Stimulated activated CD8-positive, alpha-beta memory T cell treated with anti-CD3 and anti-CD28 coated beads, Interleukin-4, amount 100 ng/mL, for 24 hours (primary cell): ENCODE measurements around the gene DEFB124.
"Not testable (repeated sequence)": the region's sequence is repeated elsewhere in the genome, so short reads cannot be mapped to it uniquely, and the experiment has no call there.

ENCODE experiments used
- DNase-seq: peaks from one replicate; pipeline ENCODE4 v3.0.0-alpha.2; 2020; ENCODE audit warnings: low read depth

Gene DEFB124, protein sequence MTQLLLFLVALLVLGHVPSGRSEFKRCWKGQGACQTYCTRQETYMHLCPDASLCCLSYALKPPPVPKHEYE

DNA sequence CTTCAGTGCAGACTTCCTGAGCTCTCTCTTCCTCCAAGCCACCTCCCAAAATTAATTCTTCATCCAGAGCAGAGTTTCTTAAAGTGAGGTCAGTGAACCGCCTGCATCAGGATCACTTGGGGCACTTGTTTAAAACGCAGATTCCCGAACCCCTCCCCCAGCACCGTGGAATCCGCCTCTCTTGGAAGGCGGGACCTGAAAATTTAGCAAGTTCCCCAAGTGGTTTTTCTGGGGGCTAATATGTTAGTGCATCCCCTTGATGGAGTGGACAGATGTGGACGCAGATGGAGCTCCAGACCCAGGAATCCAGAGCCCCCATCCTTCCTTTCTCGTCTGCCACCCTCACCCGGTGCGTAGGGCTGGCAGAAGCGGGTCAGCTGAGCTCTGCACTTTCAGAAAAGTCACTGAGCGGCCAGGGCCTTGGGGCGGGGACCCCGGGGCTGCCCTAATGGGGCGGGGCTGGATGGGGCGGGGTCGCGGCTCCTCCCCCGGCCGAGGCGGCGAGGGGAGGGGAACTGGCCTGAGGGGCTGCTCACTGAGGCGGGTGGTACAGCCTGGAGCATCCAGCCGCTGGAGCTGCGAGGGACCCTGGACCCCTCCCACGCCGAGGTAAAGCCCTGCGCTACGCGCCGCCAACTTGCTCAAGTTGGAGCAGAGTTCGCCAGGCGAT is at the start of gene DEFB124, which contains the start of gene REM1:
DEFB124 (minus strand) TSS at position 370 of the 670 bp plus-strand sequence. CDS start 2,114 bp downstream, outside the sequence.
REM1 (plus strand) TSS at position 531 of the 670 bp plus-strand sequence. CDS start 1,158 bp downstream, outside the sequence.
- no peak for DNase-seq

DNA sequence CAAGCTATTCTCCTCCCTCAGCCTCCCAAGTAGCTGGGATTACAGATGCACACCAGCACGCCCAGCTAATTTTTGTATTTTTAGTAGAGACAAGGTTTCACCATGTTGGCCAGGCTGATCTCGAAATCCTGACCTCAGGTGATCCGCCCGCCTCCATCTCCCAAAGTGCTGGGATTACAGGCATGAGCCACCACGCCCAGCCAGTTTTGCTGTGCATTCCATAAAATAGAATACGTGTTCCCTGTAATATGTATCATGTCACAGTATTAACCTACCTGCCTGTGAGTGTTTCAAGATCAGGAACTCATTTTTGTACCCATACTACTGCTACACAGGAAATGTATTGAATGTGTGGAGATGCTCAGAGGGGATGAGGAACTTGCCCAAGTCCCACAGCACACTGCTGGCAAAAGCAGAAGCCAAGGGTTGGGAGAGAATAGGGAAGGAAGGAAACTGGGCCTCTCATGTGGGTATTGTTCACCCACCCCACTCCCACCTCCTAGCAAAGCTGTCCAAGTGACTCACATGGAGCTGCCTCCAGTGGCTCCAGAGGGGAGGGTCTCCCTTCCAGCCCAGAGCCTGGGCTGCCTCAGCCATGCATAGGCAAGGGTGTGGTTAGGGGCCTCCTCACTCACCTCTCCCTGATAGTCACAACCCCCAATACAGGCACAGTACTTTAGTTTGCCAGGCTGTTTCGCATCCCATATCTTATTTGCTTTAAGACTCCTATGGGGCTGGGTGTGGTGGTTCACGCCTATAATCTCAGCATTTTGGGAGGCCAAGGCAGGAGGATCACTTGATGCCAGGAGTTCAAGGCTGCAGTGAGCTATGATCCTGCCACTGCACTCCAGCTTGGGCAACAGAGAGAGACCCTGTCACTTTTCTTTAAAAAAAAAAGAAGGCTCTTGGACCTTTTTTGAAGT is 48.7 kb upstream of the DEFB124 start:
- no peak for DNase-seq

DNA sequence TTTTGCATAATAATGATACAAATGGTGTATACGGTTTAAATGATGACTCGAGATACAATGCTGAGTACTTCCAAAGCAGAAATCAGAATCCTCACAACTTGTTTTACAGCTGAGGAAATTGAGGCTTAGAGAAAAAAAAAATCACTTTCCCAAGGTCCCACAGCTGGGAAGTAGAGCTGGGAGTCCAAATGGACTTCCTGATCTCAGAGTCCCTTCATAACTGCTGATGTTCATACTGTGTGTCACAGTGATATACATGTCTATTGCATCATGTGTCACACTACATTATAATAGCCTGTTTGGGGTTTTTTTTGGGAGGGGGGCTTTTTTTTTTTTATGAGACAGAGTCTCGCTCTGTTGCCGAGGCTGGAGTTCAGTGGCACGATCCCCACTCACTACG is 47.8 kb upstream of the DEFB124 start:
- DNase-seq = no peak

DNA sequence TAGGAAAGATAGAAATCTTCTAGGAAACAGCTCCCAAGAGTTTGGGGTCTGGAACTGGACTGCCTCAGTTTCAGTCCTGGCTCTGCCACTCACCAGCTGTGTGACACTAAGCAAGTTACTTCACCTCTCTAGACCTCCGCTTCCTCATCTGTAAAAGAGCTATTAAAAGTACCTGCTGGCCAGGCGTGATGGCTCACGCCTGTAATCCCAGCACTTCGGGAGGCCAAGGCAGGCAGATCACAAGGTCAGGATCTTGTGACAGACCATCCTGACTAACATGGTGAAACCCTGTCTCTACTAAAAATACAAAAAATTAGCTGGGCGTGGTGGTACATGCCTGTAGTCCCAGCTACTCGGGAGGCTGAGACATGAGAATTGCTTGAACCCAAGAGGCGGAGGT is 46.3 kb upstream of the DEFB124 start:
- not testable (repeated sequence) for DNase-seq

DNA sequence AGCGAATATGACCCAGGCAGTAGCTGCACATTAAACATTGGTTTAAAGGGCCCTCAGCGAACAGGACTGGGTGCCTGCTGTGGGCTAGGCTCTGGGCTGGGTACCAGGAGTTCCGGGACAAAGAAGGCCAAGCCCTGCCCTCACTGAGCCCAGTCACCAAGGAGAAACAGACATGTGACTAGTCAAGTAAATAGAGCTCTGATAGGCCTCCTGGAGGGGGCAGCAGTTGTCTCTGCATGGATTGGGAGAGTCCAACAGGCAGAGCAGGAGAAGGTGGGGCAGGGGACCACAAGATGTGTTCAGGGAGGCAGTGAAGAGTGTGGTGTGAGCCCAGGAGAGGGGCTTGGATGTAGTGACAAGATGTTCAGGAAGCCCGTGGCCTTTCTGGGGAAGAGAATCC is 42.4 kb upstream of the DEFB124 start:
- no peak for DNase-seq

DNA sequence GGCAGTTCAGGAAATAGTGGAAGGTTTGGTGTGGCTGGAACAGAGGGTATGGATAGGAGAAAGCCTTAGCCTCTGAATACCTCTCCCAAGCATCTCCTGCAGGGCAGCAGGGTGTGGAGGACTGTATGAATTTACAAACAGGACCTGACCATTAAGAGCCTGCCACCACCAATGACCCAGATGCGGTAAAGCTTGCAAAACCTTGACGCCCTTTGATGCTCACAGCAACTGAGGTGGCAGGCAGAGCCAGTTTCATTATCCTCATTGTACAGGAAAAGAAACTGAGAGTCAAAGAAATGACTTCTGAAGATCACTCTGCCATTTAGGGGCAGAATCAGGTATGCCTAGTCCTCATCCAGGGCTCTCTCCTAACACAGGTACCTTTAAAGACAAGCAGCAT is 41.7 kb upstream of the DEFB124 start:
- DNase-seq = no peak

DNA sequence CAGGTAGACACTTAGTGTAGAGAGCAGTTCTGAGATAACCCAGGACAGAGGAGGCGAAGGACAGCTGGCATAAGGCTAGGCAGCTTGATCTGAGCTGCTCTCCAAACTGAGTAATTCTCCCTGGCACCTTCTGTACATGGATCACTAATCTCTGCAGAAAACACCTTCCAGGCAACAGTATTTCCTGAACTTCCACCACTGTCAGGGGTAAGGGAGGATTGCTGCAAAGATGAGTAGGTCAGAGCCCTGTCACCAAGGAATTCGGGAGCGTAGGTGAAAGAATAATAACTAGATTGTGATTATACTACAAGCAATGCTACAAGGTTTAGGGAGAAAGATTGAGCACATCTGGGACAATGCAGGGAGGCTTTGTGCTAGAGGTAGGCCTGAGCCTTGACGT is 41.2 kb upstream of the DEFB124 start:
- DNase-seq = no peak

DNA sequence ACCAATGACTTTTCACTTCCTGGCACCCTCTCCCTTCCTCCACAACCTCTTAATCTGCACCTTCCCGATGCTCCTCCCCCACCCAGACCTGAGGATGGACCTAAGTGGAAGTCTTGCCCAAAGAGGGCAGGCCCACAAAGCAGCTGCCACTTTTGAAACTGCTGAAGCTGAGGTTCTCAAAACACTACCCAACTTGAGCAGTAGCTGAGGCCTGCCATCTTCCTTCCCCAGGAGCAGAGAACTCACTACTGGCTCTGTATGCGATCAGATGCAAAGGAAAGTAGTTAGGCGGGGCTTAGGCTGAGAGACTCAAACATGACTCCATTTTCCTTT is 40.8 kb upstream of the DEFB124 start:
- no peak for DNase-seq

DNA sequence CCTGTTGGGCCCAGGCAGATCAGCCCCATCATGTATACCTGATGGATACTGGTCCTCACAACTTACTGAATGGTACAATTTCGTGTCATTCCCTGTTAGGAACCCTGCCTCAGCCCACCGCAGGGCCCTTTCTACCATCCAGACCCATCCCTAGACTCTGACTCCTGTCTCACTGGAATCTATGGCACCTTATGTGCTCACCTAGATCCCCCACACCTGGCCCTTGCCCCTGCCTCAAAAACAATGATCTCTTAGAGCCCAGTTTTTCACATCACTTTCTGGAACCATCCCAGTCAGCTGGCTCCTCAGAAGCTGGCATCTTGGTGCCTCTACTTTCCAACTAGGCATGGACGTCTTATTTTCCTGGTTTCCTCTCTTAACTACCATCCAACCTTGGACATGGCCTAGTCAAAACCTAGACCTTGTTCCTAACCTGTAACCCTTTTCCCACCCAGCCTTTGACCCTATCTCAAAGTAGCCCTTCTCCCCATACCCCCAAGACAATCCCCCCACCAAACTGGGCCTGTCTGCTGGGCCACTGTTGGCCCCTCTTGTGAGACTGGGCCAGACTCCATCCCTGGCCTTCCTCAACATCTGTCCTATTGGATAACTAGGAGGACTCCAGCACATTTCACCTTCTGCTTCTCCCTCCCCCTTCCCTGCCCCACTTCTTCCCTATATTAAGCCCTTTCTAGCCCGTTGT is 40.3 kb upstream of the DEFB124 start:
- no peak for DNase-seq

DNA sequence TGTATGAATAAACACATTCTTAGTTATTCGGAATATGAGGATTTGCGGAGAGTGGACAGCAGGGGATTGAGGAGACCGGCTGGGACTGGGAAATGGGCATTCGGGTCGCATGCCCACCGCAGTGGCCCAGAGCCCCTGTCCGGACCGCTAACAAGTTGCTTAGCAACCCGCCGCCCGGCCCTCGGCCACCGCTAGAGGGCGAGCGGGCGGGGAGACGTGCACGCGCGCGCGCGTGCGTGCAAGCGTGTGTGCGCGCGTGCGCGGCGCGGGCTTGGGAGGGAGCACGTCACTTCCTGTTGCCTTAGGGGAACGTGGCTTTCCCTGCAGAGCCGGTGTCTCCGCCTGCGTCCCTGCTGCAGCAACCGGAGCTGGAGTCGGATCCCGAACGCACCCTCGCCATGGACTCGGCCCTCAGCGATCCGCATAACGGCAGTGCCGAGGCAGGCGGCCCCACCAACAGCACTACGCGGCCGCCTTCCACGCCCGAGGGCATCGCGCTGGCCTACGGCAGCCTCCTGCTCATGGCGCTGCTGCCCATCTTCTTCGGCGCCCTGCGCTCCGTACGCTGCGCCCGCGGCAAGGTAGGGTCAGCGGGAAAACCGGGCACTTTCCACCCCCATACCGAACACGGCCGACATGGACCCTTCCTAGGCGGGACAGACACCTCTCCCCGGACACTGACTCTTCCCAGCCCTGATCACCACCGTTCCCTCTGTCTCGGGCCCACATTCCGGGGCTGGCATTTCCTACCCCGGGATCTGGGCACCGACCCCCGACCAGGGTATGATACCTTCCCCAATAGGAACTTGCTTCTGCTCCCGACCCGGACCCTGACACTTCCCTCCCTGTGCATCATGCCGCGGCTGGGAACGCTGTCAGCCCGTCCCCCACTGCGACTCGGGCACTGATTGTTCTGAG is 39.5 kb upstream of the DEFB124 start, which contains the start of gene HM13:
HM13 (plus strand) TSS at position 289 of the 918 bp plus-strand sequence; CDS start at position 399, 110 bp downstream.
- DNase-seq = peak; percentile 80

DNA sequence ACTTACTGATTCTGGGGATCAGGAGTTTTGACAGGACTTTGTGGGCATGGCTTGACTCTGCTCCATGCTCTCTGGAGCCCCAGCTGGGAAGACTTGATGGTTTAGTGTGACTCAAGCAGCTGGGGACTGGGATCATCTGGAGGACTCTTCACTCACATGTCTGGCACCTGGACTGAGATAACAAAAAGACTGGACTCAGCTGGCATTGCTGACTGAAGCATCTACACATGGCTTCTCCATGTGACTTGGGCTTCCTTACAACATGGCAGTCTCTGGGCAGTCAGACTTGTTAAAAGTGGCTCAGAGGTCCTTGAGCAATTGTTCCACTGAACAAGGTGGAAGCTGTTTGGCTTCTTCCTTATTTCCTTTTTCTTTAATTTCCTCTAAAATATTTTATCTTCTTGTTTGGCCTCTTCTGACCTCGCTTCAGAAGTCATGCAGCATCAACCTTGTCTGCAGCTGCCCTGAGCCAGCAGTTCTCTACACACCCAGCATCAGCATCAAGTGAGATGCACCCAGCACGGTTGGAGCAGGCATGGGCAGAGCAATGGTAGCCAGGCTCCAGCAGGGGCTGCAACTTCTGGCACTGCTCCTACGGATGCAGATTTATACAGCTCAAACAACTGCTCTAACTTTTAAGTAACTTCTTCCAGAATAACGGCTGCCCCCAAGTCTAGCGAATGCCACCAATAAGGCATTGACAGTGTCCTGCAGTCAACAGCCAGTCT is 33.8 kb upstream of the DEFB124 start:
- DNase-seq = no peak

DNA sequence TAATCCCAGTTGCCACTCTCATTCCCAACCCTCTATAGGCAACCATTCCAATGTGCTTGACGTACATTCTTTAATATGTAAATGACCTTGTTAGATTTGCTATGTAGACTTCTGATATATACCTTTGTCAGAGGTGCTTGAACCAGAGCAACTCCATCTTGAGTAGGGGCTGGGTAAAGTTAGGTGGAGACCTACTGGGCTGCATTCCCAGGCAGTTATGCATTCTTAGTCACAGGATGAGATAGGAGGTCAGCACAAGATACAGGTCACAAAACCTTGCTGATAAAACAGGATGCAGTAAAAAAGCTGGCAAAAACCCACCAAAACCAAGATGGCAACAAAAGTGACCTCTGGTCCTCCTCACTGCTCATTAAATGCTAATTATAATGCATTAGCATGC is 31.0 kb upstream of the DEFB124 start:
- DNase-seq = no peak

DNA sequence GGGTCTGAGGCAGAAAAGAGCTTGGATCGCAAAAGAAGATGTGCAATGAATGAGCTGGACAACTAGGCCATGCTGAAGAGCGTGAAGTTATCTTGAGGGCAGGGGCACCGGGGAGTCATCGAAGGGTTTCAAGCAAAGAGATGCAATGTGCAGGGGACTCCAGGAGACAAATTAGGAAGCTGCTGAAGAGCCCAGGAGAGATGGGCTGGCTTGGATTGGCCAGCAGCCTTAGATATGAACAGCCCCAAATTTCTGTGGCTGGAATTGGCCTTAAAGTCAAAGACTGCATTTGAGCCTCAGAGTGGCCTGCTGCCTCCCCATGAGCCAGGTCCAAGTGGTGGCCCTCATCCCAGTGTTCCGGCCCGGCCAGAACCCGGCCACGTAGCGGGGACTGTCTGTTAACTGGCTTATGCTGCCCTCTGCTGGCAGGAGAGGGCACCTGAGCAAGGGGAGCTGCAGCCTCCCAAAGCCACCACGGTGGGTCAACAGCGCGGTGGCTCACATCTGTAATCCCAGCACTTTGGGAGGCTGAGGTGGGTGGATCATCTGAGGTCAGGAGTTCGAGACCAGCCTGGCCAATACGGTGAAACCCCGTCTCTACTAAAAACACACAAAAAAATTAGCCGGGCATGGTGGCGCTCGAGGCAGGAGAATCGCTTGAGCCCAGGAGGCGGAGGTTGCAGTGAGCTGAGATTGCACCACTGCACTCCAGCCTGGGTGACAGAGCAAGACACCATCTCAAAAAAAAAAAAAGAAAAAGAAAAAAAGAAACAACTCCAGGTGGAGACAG is 28.2 kb upstream of the DEFB124 start:
- DNase-seq = peak; percentile 64

DNA sequence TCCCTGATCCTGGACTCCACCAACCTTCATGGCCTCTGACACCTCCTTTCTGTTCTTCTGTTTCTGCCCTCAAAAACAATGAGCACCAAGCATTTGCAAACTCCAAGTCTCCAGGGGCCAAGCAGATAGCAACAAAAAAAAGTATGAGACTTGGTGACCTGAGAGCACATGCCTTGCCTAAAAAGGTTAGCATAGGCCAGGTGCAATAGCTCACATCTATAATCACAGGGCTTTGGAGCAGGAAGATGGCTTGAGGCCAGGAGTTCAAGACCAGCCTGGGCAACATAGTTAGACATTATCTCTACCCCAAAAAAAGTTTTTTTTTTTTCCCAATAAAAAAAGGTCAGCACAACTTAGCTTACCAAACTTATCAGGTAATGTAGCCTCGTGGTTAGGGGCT is 25.6 kb upstream of the DEFB124 start:
- no peak for DNase-seq

DNA sequence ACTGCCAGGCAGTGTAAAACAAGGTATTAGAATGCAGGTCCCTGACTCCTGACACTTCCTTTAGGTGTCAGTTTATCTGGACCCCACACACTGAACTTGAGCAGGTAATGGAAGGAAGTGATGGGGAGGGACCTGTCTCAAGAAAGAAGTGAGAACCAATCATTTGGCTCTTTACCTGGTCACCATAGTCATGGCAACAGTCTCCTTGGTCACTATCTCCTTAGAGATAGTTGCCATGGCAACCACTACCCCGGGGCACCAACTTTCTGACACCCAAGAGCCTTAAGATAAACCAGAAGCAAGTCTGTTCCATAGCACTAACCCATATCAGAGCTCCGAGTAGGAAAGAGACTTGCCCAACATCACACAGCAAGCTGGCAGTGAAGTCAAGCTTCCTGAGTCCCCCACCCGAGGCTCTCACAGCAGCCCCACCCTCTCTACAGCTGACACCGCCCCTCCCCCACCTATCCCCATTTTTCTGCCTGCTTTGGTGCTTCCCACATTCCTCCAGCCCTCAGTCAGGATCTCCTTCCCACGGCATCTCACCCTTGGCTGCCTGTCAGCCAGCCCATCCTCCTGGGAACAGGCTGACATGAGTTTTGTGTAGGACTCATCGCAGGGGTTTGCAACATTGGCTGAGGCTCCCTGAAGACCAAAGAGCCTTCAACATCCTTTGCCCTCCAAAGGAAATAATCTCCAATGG is 23.1 kb upstream of the DEFB124 start:
- DNase-seq = no peak

DNA sequence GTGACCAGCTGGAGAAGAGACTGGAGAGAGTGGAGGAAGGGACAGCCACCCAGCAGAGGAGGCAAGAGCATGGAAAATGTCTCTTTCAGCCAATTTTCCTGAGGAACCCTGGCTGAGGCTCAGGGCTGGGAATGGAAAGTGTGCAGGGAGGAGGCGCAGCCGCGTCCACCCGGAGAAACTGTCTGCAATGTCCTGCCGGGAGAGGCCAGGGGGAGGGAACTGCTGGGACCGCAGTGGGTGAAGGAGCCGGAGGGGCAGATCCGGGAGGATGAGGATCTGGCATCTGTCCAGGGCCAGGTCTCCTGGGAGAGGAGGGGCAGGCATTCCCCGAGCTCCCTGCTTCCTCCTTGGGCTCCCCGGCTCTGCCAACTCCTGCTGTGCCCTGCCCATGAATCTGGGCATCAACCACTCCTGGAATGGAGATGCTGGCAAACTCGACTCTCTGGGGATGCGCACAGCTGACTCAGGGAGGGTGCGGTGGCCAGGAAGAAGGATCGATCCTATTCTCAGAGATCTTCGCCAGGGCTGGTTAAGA is 21.9 kb upstream of the DEFB124 start:
- no peak for DNase-seq

DNA sequence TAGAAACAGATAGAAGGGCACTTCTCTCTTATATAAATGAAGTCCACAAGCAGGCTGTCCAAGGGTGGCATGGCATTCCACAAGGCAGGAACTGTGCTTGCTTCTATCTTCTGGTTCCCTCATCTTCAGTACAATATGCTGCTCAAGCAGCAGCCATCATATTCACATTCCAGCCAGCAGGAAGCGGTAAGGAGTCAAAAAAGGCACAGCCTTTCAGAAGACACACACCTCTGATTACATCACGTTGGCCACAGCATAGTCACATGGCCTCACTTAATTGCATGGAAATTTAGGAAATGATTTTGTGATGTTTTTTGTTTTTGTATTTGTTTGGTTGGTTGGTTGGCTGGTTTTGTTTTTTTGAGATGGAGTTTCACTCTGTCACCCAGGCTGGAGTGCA is 19.2 kb upstream of the DEFB124 start:
- DNase-seq = no peak

DNA sequence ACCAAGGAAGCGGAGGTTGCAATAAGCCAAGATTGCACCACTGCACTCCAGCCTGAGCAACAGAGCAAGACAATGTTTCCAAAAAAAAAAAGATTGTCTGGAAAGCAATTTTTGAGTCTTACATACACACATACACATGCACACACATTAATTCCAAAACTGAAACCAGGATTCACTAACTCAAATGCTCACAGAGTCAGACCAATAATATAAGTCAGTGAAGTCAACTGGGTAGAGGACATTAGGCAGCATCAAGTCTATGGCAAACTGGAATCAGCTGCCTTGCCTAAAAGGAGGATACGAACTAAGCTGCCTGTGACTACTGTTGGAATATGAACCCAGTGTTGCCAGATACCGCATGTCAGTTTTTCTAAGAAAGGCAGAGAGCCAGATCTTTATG is 15.8 kb upstream of the DEFB124 start:
- DNase-seq = no peak

DNA sequence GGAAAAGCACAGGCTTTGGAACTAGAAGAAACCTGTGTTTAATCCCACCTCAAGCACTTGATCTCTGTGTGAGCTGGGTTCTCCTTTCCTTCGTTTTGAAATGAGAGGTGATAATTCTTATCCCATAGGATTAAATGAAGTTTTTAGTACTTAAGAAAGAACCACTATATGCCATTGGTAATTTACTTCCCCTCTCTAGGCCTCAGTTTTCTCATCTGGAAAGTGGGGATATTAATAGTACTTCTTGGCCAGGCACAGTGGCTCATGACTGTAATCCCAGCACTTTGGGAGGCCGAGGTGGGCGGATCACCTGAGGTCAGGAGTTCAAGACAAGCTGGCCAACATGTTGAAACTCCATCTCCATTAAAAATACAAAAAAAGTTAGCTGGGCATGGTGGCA is 14.2 kb upstream of the DEFB124 start:
- no peak for DNase-seq
